Muscle layer of duodenum (tissue), 2 donors: ENCODE data around the gene RNF217.
"Not testable (repeated sequence)": the region's sequence is repeated elsewhere in the genome, so short reads cannot be mapped to it uniquely, and the experiment has no call there.

ENCODE experiments used
- H3K27ac ChIP-seq: one replicate; pipeline ENCODE4 v1.7.0; 2013; ENCODE audit warnings: mild to moderate bottlenecking, low read length
- H3K27me3 ChIP-seq: one replicate; pipeline ENCODE4 v1.7.0; 2013; ENCODE audit warnings: low read depth, mild to moderate bottlenecking, control low read depth, low read length
- H3K36me3 ChIP-seq, 2 donors: one replicate each; pipeline ENCODE4 v1.7.0; 2013; ENCODE audit warnings: low read length in 2 of 2, control low read depth in 1 of 2, mild to moderate bottlenecking in 1 of 2; ENCODE audit not compliant: insufficient read depth in 2 of 2, control insufficient read depth in 1 of 2
- H3K4me1 ChIP-seq, 2 donors: one replicate each; pipeline ENCODE4 v1.7.0; 2013; ENCODE audit warnings: low read length in 2 of 2, mild to moderate bottlenecking in 2 of 2, control low read depth in 1 of 2, moderate library complexity in 1 of 2; ENCODE audit not compliant: insufficient read depth in 2 of 2, control insufficient read depth in 1 of 2
- H3K4me3 ChIP-seq, 2 donors: one replicate each; pipeline ENCODE4 v1.7.0; 2013; ENCODE audit warnings: low read length in 2 of 2, low read depth in 1 of 2, mild to moderate bottlenecking in 1 of 2
- H3K9me3 ChIP-seq, 2 donors: one replicate each; pipeline ENCODE4 v1.7.0; 2013; ENCODE audit warnings: low read length in 2 of 2, control low read depth in 1 of 2, mild to moderate bottlenecking in 1 of 2; ENCODE audit not compliant: control insufficient read depth in 1 of 2
- donor health status: healthy.

Gene RNF217

GRCh38 chr6:124963831-124964763 lies 1.9 kb downstream of the RNF217 start:
- no peaks in the 10 kb centered on the region for H3K9me3 ChIP-seq
- peaks cover 0 to 14% of the 10 kb centered on the region in 2 donors for H3K36me3 ChIP-seq
- H3K27ac ChIP-seq: peak overlapping the region; percentile 85
- H3K4me3 ChIP-seq: peak overlapping the region; percentile 71 to 90
- H3K27me3 ChIP-seq: no peaks in the 10 kb centered on the region
- H3K4me1 ChIP-seq: peaks cover 0 to 17% of the 10 kb centered on the region in 2 donors

DNA sequence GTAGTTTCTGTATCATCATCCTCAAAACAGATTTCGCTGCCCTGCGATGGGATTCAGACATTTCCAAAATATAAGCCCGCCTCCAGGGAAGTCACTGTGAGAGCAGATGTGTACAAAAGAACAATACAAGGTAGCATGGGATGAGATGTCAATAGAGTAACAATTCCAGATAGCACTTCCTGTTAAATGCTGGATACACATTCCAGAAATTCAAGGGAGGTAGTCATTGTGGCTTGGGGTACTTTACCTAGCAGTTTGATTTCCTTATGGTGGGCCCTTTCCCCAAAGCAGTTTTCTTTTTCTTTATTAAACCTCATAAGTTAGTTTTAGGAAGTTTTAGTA lies 2.5 kb downstream of the RNF217 start:
- Histone ChIP-seq H3K9me3 (no peaks in the 10 kb centered on the region), H3K27ac (peak overlapping the region; percentile 85), H3K4me1 (peaks cover 0 to 17% of the 10 kb centered on the region in 2 donors), H3K27me3 (no peaks in the 10 kb centered on the region), H3K36me3 (peaks cover 0 to 14% of the 10 kb centered on the region in 2 donors), H3K4me3 (peak overlapping the region; percentile 71 to 90)

DNA sequence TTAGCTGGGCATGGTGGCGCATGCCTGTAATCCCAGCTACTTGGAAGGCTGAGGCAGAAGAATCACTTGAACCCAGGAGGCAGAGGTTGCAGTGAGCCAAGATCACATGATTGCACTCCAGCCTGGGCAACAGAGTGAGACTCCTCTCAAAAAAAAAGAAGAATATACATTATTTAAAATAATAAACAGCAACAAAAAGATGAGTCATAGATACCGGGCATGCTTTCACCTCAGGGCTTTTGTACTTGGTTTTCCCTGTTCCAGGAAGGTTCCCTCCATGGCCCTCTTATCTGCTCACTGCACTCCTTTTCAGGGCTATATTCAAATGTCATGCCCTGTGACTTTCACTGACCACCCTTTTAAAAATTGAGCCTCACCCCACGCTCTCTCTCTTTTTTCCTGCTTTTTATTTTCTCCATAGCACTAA lies 3.2 kb downstream of the RNF217 start:
- peak overlapping the region; percentile 65 for H3K27ac ChIP-seq
- H3K36me3 ChIP-seq: peaks cover 0 to 14% of the 10 kb centered on the region in 2 donors
- peaks cover 0 to 17% of the 10 kb centered on the region in 2 donors for H3K4me1 ChIP-seq
- not testable (repeated sequence) for H3K4me3 ChIP-seq, H3K27me3 ChIP-seq, H3K9me3 ChIP-seq

DNA sequence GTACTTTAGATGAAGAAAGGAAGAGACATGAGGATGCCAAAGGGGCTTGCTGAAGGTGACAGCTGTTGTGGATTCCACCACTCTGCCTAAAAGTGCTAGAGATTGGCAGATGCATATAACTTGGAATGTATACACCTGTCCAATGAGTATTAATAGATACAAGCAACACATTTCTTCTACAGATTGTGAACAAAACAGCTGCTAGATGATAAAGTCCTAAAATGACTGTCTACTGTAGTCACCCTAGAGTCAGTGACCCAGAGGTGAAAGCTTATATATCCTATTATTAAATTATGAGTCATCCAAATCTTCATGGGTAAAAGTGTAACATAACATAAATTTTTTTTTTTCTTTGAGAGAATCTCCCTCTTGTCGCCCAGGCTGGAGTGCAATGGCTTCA lies 5.2 kb downstream of the RNF217 start:
- Histone ChIP-seq H3K4me1 (peaks cover 0 to 17% of the 10 kb centered on the region in 2 donors), H3K4me3 (no peak overlapping the region), H3K9me3 (no peaks in the 10 kb centered on the region), H3K27ac (no peak overlapping the region), H3K36me3 (peaks cover 0 to 19% of the 10 kb centered on the region in 2 donors), H3K27me3 (no peaks in the 10 kb centered on the region)

DNA sequence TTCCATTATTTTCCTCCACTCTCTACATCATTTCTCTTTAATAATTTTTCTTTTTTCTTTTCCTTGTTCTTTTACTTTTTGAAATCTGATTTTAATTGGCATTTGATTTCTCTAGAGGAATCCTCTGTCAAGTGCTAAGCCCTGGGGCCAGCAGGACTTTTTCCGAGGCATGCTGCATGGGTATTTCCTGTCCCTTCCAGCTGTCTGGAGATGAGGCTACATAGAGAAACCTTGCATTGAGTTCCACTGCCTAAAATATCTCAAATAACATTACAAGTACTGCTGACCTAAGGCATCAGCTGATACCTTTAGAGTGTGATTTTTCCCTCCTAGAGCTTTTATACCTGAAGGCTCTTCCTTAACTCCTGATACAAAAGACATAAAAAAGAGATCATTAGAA lies 6.2 kb downstream of the RNF217 start:
- Histone ChIP-seq H3K4me3 (no peak overlapping the region), H3K27me3 (no peaks in the 10 kb centered on the region), H3K4me1 (peaks cover 0 to 17% of the 10 kb centered on the region in 2 donors), H3K9me3 (no peaks in the 10 kb centered on the region), H3K36me3 (peaks cover 0 to 17% of the 10 kb centered on the region in 2 donors), H3K27ac (no peak overlapping the region)

DNA sequence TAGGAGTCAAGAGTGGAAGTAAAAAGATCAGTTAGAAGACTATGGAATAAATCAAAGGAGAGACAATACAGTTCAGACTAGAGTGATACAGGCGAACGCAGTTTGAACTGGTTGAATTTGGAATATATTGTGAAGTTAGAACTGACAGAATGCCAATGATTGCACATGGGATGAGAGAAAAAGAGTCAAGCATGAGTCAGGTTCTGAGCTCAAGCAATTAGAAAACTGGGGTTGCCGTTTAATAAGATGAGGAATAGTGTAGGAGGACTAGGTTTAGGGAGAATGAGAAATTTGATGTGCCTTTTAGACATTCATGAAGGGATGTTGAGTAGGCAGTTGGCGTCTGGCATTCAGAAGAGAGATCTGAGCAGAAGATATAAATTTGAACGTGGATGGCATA lies 8.0 kb downstream of the RNF217 start:
- no peak overlapping the region for H3K4me3 ChIP-seq
- H3K36me3 ChIP-seq: peaks cover 0 to 19% of the 10 kb centered on the region in 2 donors
- no peak overlapping the region for H3K27ac ChIP-seq
- no peaks in the 10 kb centered on the region for H3K9me3 ChIP-seq
- H3K4me1 ChIP-seq: peaks cover 0 to 9% of the 10 kb centered on the region in 2 donors
- no peaks in the 10 kb centered on the region for H3K27me3 ChIP-seq

DNA sequence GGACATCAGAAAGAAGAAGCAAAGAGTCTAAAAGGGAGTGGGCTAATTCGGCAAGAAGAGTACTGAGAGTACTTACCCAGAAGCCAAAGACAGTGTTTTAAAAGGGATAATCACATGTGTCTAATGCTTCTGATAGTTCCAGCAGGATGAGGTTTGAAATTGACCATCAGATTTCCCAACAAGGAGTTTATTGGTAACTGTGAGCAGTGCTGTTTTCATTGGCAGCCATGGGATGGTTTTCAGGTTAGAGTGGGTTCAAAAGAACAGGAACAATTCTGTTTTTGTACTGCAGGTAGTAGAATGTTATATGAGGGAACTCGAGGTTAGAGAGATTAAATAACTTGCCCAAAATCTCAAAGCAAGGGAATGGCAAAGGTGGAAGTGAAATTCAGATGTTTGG lies 8.5 kb downstream of the RNF217 start:
- Histone ChIP-seq H3K27me3 (no peaks in the 10 kb centered on the region), H3K27ac (no peak overlapping the region), H3K36me3 (peaks cover 0 to 19% of the 10 kb centered on the region in 2 donors), H3K4me1 (peaks cover 0 to 9% of the 10 kb centered on the region in 2 donors), H3K4me3 (no peak overlapping the region), H3K9me3 (no peaks in the 10 kb centered on the region)

GRCh38 chr6:124973780-124974179 lies 11.5 kb downstream of the RNF217 start:
- peaks cover 0 to 28% of the 10 kb centered on the region in 2 donors for H3K36me3 ChIP-seq
- H3K4me1 ChIP-seq: peaks cover 0 to 8% of the 10 kb centered on the region in 2 donors
- H3K27me3 ChIP-seq: no peaks in the 10 kb centered on the region
- H3K4me3 ChIP-seq: no peak overlapping the region
- H3K27ac ChIP-seq: no peak overlapping the region
- H3K9me3 ChIP-seq: peaks cover 0 to 5% of the 10 kb centered on the region in 2 donors

DNA sequence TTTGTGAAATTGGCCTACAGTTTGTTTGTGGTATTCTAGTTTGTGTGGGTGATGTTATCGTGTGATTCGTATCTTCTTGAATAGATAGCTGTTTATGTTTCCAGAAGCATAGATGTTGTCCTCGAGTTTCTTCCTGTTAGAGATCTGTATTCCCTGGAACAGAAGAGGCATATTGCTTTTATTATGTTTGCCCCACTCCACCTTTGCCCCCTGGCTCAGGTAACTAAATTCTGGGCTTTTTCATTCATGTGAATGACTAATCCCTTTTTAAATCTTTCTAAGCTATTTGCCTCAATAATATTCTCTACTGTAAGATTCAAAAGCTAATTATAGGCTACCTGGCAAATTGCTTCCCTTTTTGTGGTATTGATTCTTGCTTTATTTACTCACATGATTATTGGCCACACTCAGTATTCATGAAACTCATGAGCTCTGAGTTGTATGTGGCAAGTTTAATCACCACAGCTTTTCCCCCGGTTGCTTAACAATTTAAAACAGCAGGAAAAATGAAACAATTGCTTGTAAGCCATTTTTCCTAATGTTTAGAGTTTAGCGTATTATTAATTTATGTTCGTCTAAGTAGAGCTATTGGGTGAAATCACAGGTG lies 12.6 kb downstream of the RNF217 start:
- Histone ChIP-seq H3K9me3 (peaks cover 0 to 5% of the 10 kb centered on the region in 2 donors), H3K4me3 (no peak overlapping the region), H3K4me1 (peaks cover 0 to 6% of the 10 kb centered on the region in 2 donors), H3K27me3 (no peaks in the 10 kb centered on the region), H3K27ac (no peak overlapping the region), H3K36me3 (peaks cover 0 to 32% of the 10 kb centered on the region in 2 donors)

GRCh38 chr6:124977067-124977908 lies 15.1 kb downstream of the RNF217 start:
- Histone ChIP-seq H3K4me1 (peaks cover 0 to 6% of the 10 kb centered on the region in 2 donors), H3K9me3 (peaks cover 0 to 5% of the 10 kb centered on the region in 2 donors), H3K4me3 (no peak overlapping the region), H3K27ac (no peak overlapping the region), H3K36me3 (peaks cover 0 to 24% of the 10 kb centered on the region in 2 donors), H3K27me3 (no peaks in the 10 kb centered on the region)
